HepG2 (cell line): Measurements from ENCODE around the gene MAP3K5. TPM values are rescaled to one million over a fixed set of nuclear protein-coding genes. Genes with fewer than 3 reads are reported as not detected.

Experiments used
- ATAC-seq: fragments of 200-7000 bp; cut with Tn5 transposase; 3 replicates; pipeline ENCODE4 v1.9.1; 2020; ENCODE audit warnings: mild to moderate bottlenecking, moderate library complexity
- BruUV-seq: library from RNA; stranded (reverse); fragments of 400-500 nt; replicated peaks from 2 replicates; lab custom pipeline; 2021; lab: Mats Ljungman, UMichigan
- CTCF ChIA-PET: fragments of 300-600 bp; formaldehyde crosslinking; extraction: SDS; loops from one replicate; lab custom pipeline; 2021; ENCODE audit warnings: low total read pairs, inconsistent platforms, low intra/inter-chr PET ratio; lab: Yijun Ruan, JAX
- POLR2A ChIA-PET: fragments of 350-600 bp; sonication (Branson Sonifier 250); formaldehyde crosslinking; loops from one replicate; lab custom pipeline; 2020; ENCODE audit warnings: antibody characterized with exemption, inconsistent platforms; lab: Yijun Ruan, JAX
- DNase-seq: peaks from one replicate; pipeline ENCODE4 v3.0.0-alpha.2; 2015; ENCODE audit warnings: low spot score
- FAIRE-seq: peaks from 3 replicates; lab custom pipeline; 2011; peaks lifted over from hg19 to GRCh38; lab: Jason Lieb, UNC
- H2AFZ ChIP-seq: one replicate; pipeline ENCODE4 v1.6.1; 2011; ENCODE audit warnings: low read length, inconsistent platforms
- H3K27ac ChIP-seq: fragments of 300-600 bp; 3 replicates; pipeline ENCODE4 v1.8.0; 2011; ENCODE audit warnings: mixed run types, mild to moderate bottlenecking, mixed read lengths, low read length, inconsistent platforms; ENCODE audit not compliant: insufficient read depth; ENCODE audit errors: extremely low read length
- H3K27me3 ChIP-seq, 2 experiments: fragments of 200-600 bp in 1 of 2; 2 replicates in 1 of 2; 3 replicates in 1 of 2; pipeline versions ENCODE4 v1.6.0 to v1.8.0; 2011; ENCODE audit warnings: low read length in 2 of 2, mild to moderate bottlenecking in 2 of 2, moderate library complexity in 2 of 2, inconsistent platforms in 1 of 2; ENCODE audit not compliant: insufficient read depth in 2 of 2, control insufficient read depth in 1 of 2
- H3K36me3 ChIP-seq, 2 experiments: fragments of 200-600 bp in 1 of 2; replicated peaks in 1 of 2; 2 replicates in 1 of 2; 3 replicates in 1 of 2; pipeline versions ENCODE4 v1.5.1 to v1.8.0; 2011; ENCODE audit warnings: low read length in 2 of 2, inconsistent platforms in 1 of 2; ENCODE audit not compliant: insufficient read depth in 2 of 2, control insufficient read depth in 1 of 2
- H3K4me1 ChIP-seq: 2 replicates; pipeline ENCODE4 v1.5.1; 2012; ENCODE audit warnings: low read length, inconsistent platforms; ENCODE audit not compliant: insufficient read depth
- H3K4me2 ChIP-seq: 2 replicates; pipeline ENCODE4 v1.6.0; 2011; ENCODE audit warnings: low read depth, low read length, inconsistent platforms
- H3K4me3 ChIP-seq, 3 experiments: fragments of 200-600 bp in 1 of 3; sonication (generic), shearing (Covaris generic) in 1 of 3; replicated peaks in 1 of 3; 2 replicates each; pipeline ENCODE4 v1.5.1; 2011 to 2016; ENCODE audit warnings: low read length in 3 of 3, inconsistent platforms in 2 of 3, low read depth in 2 of 3, mild to moderate bottlenecking in 2 of 3, control low read depth in 1 of 3, mixed read lengths in 1 of 3; ENCODE audit not compliant: insufficient read depth in 1 of 3
- H3K79me2 ChIP-seq: one replicate; pipeline ENCODE4 v1.6.1; 2011; ENCODE audit warnings: low read length, inconsistent platforms; ENCODE audit not compliant: insufficient read depth
- H3K9ac ChIP-seq: 2 replicates; pipeline ENCODE4 v1.6.0; 2011; ENCODE audit warnings: mild to moderate bottlenecking, low read depth, low read length, inconsistent platforms; ENCODE audit not compliant: insufficient read depth
- H3K9me3 ChIP-seq: 2 replicates; pipeline ENCODE4 v1.5.1; 2012; ENCODE audit warnings: mild to moderate bottlenecking, low read length
- H4K20me1 ChIP-seq: 2 replicates; pipeline ENCODE4 v1.6.0; 2011; ENCODE audit warnings: inconsistent platforms, mild to moderate bottlenecking, low read length, moderate library complexity; ENCODE audit not compliant: insufficient read depth
- EED ChIP-seq: sonication (generic); formaldehyde crosslinking; IDR thresholded peaks from 2 replicates; pipeline ENCODE4 v1.5.0; 2020; ENCODE audit warnings: mild to moderate bottlenecking, missing genetic modification reagents
- KLF13 ChIP-seq: sonication (generic); formaldehyde crosslinking; IDR thresholded peaks from 2 replicates; pipeline ENCODE4 v1.4.0; 2020; ENCODE audit warnings: mild to moderate bottlenecking, missing genetic modification reagents
- TOE1 ChIP-seq: sonication (generic); formaldehyde crosslinking; IDR thresholded peaks from 2 replicates; pipeline ENCODE4 v1.4.0; 2020; ENCODE audit warnings: mild to moderate bottlenecking, missing genetic modification reagents
- ZNF772 ChIP-seq: sonication (generic); formaldehyde crosslinking; IDR thresholded peaks from 2 replicates; pipeline ENCODE4 v1.5.0; 2020; ENCODE audit warnings: mild to moderate bottlenecking, missing genetic modification reagents
- ZNF891 ChIP-seq: sonication (generic); formaldehyde crosslinking; IDR thresholded peaks from 2 replicates; pipeline ENCODE4 v1.5.0; 2020; ENCODE audit warnings: mild to moderate bottlenecking, missing genetic modification reagents
- WGBS: methylation state at CpG from one replicate; pipeline ENCODE4 v1.1.6; 2017; ENCODE audit warnings: low lambda C conversion rate; 5-methylcytosine and 5-hydroxymethylcytosine counted together
- in situ Hi-C: cut with HindIII; loops from 2 replicates; pipeline ENCODE4 v1.10.0; 2017; ENCODE audit warnings: low pct_unique_long_range_greater_than_20kb; ENCODE audit not compliant: extremely low pct_ligation_motif_present
- intact Hi-C: fragments of 100-400 bp; cut with micrococcal nuclease; formaldehyde crosslinking; loops from one replicate; pipeline ENCODE4 v1.10.0; 2022; ENCODE audit not compliant: unreplicated experiment
- polyA plus RNA-seq, 8 experiments: library from polyadenylated mRNA; depleted of rRNA in 3 of 8; stranded (reverse) in 7 of 8; unstranded in 1 of 8; fragments of >200 nt; fragmentation: Illumina TruSeq in 4 of 8; extraction: Trizol in 4 of 8; gene quantifications; 2 replicates each; pipeline versions ENCODE4 v1.2.1 to v1.2.3, GENCODE V29; 2011 to 2016; ENCODE audit warnings: low read depth in 4 of 8, missing spikeins in 1 of 8, mixed read lengths in 1 of 8; ENCODE audit not compliant: insufficient read depth in 1 of 8
- total RNA-seq, 5 experiments: library from RNA; depleted of rRNA; stranded (reverse); fragments of >200 nt; fragmentation: Illumina TruSeq; extraction: Trizol; gene quantifications; 2 replicates each; pipeline ENCODE4 v1.2.3, GENCODE V29; 2016; ENCODE audit warnings: low read depth in 1 of 5
- TF ChIP-seq, protein P1 (sequence below): sonication (generic); formaldehyde crosslinking; IDR thresholded peaks from 2 replicates; pipeline ENCODE4 v1.5.1; 2020; ENCODE audit warnings: mild to moderate bottlenecking, moderate library complexity, missing genetic modification reagents
- TF ChIP-seq, protein P2 (sequence below): sonication (generic); formaldehyde crosslinking; IDR thresholded peaks from 2 replicates; pipeline ENCODE4 v1.5.1; 2020; ENCODE audit warnings: mild to moderate bottlenecking, missing genetic modification reagents
- TF ChIP-seq, protein P3 (sequence below): IDR thresholded peaks from 2 replicates; pipeline ENCODE4 v1.6.1; 2016; ENCODE audit warnings: missing compliant biosample characterization, missing genetic modification reagents, borderline replicate concordance
- TF ChIP-seq, protein P4 (sequence below): IDR thresholded peaks from 2 replicates; pipeline ENCODE4 v1.4.0; 2020; ENCODE audit warnings: mild to moderate bottlenecking, missing genetic modification reagents

MAP3K5 gene
- total and polyA plus RNA-seq, 2 of the 13 experiments (the other 11 are each of a cell fraction or from before 2014, with no cell fraction given), result not detected

DNA sequence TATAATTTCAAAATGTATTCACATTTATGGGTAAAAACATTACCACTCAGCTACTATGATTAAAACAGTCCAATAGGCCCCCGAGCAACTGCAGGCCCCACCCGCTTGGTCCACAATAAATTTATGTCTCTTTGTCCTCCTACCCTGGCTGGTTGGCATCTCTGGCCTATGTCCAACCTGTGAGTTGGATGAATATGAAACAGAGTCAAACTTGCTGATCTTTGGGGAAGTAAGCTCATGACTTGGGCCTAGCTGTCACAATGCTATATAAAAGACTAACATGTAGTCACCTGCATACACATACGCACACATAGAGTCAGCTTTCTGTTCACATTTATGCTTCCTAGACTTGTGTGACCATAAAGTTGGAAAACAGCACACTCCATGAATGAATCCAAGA lies 262.6 kb downstream of the MAP3K5 start:
- H3K4me3 ChIP-seq, result no peak overlapping the region
- ChIA-PET POLR2A (no interaction called here), CTCF (no interaction called here)
- H3K4me1 ChIP-seq, result no peaks in the 10 kb centered on the region
- no peaks in the 10 kb centered on the region for H3K79me2 ChIP-seq
- peaks cover 0 to 22% of the 10 kb centered on the region in 2 experiments; a peak in 3 of 5 replicates for H3K27me3 ChIP-seq
- no peaks in the 10 kb centered on the region for H3K9me3 ChIP-seq
- DNase-seq, result no peak
- in situ Hi-C loops (no loop called here), intact Hi-C loops (no loop called here)
- WGBS, result 47% methylated on average over 3 of the region's 3 CpGs
- no peak overlapping the region for H3K4me2 ChIP-seq
- H3K27ac ChIP-seq, result no peak overlapping the region
- no peak for TF ChIP-seq TOE1
- TF ChIP-seq ZNF772 (CRISPR knock-in tag), result no peak
- TF ChIP-seq KLF13, result no peak
- no peak for TF ChIP-seq EED
- no peak for ATAC-seq
- no TSS peak for BruUV-seq
- no peaks in the 10 kb centered on the region for H3K36me3 ChIP-seq
- no peak for FAIRE-seq
- no peak overlapping the region for H2AFZ ChIP-seq
- no peak overlapping the region for H3K9ac ChIP-seq
- H4K20me1 ChIP-seq, result no peaks in the 10 kb centered on the region

DNA sequence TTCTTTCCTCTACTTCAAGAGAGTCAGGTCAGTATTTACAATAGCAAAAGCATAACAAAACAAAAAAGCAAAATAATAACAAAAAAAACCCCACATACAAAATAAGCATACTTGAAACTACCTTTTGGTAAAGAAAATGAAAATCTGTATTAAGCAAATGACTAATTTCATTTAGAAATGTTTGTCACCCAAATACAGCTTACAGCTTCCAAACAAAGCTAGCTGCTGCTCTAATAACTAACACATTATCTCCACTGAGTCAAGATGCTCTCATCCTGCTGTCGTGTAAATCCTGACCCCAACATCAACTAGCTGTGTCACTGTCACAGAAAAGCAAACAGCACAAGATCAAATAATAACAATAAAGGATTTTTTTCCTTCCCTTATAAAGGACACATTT lies 263.8 kb downstream of the MAP3K5 start:
- peaks cover 0 to 20% of the 10 kb centered on the region in 2 experiments; a peak in 3 of 5 replicates for H3K27me3 ChIP-seq
- no peaks in the 10 kb centered on the region for H3K9me3 ChIP-seq
- no peaks in the 10 kb centered on the region for H4K20me1 ChIP-seq
- H3K4me1 ChIP-seq, result no peaks in the 10 kb centered on the region
- H3K9ac ChIP-seq, result no peak overlapping the region
- no peak overlapping the region for H3K4me2 ChIP-seq
- DNase-seq, result no peak
- H3K36me3 ChIP-seq, result no peaks in the 10 kb centered on the region
- ATAC-seq, result no peak
- no peak overlapping the region for H3K27ac ChIP-seq
- H3K79me2 ChIP-seq, result no peaks in the 10 kb centered on the region
- 0% methylated on average over 1 of the region's 1 CpG for WGBS
- no TSS peak for BruUV-seq
- in situ Hi-C loops (no loop called here), intact Hi-C loops (no loop called here)
- H3K4me3 ChIP-seq, result no peak overlapping the region
- no peak for FAIRE-seq
- ChIA-PET CTCF (no interaction called here), POLR2A (no interaction called here)
- H2AFZ ChIP-seq, result no peak overlapping the region
- TF ChIP-seq, protein P1, sequence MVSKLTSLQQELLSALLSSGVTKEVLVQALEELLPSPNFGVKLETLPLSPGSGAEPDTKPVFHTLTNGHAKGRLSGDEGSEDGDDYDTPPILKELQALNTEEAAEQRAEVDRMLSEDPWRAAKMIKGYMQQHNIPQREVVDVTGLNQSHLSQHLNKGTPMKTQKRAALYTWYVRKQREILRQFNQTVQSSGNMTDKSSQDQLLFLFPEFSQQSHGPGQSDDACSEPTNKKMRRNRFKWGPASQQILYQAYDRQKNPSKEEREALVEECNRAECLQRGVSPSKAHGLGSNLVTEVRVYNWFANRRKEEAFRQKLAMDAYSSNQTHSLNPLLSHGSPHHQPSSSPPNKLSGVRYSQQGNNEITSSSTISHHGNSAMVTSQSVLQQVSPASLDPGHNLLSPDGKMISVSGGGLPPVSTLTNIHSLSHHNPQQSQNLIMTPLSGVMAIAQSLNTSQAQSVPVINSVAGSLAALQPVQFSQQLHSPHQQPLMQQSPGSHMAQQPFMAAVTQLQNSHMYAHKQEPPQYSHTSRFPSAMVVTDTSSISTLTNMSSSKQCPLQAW, result no peak
- TF ChIP-seq, protein P2, sequence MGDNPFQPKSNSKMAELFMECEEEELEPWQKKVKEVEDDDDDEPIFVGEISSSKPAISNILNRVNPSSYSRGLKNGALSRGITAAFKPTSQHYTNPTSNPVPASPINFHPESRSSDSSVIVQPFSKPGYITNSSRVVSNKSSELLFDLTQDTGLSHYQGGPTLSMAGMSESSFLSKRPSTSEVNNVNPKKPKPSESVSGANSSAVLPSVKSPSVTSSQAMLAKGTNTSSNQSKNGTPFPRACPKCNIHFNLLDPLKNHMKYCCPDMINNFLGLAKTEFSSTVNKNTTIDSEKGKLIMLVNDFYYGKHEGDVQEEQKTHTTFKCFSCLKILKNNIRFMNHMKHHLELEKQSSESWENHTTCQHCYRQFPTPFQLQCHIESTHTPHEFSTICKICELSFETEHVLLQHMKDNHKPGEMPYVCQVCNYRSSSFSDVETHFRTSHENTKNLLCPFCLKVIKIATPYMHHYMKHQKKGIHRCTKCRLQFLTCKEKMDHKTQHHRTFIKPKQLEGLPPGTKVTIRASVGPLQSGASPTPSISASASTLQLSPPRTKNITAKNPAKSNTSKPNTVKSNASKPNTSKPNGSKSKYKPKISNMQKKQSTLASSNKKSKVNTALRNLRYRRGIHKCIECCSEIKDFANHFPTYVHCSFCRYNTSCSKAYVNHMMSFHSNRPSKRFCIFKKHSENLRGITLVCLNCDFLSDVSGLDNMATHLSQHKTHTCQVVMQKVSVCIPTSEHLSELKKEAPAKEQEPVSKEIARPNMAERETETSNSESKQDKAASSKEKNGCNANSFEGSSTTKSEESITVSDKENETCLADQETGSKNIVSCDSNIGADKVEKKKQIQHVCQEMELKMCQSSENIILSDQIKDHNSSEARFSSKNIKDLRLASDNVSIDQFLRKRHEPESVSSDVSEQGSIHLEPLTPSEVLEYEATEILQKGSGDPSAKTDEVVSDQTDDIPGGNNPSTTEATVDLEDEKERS, result no peak
- TF ChIP-seq, protein P3, sequence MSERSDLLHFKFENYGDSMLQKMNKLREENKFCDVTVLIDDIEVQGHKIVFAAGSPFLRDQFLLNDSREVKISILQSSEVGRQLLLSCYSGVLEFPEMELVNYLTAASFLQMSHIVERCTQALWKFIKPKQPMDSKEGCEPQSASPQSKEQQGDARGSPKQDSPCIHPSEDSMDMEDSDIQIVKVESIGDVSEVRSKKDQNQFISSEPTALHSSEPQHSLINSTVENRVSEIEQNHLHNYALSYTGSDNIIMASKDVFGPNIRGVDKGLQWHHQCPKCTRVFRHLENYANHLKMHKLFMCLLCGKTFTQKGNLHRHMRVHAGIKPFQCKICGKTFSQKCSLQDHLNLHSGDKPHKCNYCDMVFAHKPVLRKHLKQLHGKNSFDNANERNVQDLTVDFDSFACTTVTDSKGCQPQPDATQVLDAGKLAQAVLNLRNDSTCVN, result no peak
- TF ChIP-seq, protein P4, sequence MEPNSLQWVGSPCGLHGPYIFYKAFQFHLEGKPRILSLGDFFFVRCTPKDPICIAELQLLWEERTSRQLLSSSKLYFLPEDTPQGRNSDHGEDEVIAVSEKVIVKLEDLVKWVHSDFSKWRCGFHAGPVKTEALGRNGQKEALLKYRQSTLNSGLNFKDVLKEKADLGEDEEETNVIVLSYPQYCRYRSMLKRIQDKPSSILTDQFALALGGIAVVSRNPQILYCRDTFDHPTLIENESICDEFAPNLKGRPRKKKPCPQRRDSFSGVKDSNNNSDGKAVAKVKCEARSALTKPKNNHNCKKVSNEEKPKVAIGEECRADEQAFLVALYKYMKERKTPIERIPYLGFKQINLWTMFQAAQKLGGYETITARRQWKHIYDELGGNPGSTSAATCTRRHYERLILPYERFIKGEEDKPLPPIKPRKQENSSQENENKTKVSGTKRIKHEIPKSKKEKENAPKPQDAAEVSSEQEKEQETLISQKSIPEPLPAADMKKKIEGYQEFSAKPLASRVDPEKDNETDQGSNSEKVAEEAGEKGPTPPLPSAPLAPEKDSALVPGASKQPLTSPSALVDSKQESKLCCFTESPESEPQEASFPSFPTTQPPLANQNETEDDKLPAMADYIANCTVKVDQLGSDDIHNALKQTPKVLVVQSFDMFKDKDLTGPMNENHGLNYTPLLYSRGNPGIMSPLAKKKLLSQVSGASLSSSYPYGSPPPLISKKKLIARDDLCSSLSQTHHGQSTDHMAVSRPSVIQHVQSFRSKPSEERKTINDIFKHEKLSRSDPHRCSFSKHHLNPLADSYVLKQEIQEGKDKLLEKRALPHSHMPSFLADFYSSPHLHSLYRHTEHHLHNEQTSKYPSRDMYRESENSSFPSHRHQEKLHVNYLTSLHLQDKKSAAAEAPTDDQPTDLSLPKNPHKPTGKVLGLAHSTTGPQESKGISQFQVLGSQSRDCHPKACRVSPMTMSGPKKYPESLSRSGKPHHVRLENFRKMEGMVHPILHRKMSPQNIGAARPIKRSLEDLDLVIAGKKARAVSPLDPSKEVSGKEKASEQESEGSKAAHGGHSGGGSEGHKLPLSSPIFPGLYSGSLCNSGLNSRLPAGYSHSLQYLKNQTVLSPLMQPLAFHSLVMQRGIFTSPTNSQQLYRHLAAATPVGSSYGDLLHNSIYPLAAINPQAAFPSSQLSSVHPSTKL (CRISPR knock-in tag), result no peak
- TF ChIP-seq ZNF891 (CRISPR knock-in tag), result no peak
